ENCODE results near the gene PRPH2. TPM values are rescaled to one million over a fixed set of nuclear protein-coding genes. Genes with fewer than 3 reads are reported as not detected.

The PRPH2 gene
- total RNA-seq, 1 experiment from 2014 or later = not detected

DNA sequence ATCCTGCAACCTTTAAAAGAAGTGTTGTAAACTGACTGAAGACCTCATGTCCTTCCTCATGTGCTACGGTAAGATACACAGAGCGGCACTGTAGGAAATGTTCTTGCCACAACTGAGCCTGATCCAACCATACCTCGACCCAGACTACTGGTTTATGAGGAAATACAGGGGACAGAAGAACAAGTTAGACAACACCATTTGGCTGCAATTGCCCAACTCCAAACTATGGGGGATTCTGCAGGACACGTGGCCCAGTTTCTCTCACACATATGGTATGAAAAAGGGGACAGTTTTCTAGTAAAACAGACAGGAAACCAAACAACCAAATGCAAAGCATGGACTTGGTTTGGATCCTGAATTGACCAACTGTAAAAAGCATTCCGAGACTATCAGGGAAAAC lies 10.5 kb downstream of the PRPH2 start:
- ChIA-PET POLR2A (ENCODE audit: unreplicated experiment) (no interaction called here), CTCF (no interaction called here)
- Histone ChIP-seq H3K36me3 (ENCODE audit: low read depth) (no peaks in the 10 kb centered on the region), H4K20me1 (ENCODE audit: insufficient read depth) (no peaks in the 10 kb centered on the region), H3K79me2 (ENCODE audit: low read depth) (no peaks in the 10 kb centered on the region), H3K4me2 (no peak overlapping the region), H3K27ac (no peak overlapping the region), H2AFZ (no peak overlapping the region), H3K27me3 (ENCODE audit: insufficient read depth, low read depth) (no peaks in the 10 kb centered on the region), H3K4me3 (no peak overlapping the region), H3K4me1 (replicated peaks; ENCODE audit: insufficient read depth) (peaks cover 11% of the 10 kb centered on the region), H3K9me2 (ENCODE audit: insufficient read depth) (no peaks in the 10 kb centered on the region), H3K9me3 (ENCODE audit: insufficient read depth, low read depth) (peaks cover 5% of the 10 kb centered on the region; the same call in 1 of the 2 replicates), H3F3A (ENCODE audit: insufficient read depth, low read depth) (peaks cover 9% of the 10 kb centered on the region; the same call in 1 of the 2 replicates)
- TF ChIP-seq, protein P1, sequence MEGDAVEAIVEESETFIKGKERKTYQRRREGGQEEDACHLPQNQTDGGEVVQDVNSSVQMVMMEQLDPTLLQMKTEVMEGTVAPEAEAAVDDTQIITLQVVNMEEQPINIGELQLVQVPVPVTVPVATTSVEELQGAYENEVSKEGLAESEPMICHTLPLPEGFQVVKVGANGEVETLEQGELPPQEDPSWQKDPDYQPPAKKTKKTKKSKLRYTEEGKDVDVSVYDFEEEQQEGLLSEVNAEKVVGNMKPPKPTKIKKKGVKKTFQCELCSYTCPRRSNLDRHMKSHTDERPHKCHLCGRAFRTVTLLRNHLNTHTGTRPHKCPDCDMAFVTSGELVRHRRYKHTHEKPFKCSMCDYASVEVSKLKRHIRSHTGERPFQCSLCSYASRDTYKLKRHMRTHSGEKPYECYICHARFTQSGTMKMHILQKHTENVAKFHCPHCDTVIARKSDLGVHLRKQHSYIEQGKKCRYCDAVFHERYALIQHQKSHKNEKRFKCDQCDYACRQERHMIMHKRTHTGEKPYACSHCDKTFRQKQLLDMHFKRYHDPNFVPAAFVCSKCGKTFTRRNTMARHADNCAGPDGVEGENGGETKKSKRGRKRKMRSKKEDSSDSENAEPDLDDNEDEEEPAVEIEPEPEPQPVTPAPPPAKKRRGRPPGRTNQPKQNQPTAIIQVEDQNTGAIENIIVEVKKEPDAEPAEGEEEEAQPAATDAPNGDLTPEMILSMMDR (conservative IDR thresholded peaks at IDR 0.05) = no peak
- no peak for TF ChIP-seq EZH2 (IDR thresholded peaks at IDR 0.05; ENCODE audit: low read depth)
- intact Hi-C loops (cut with micrococcal nuclease; ENCODE audit: unreplicated experiment) = no loop called here
- no TSS peak for BruUV-seq (replicated peaks)
- no peak for DNase-seq

DNA sequence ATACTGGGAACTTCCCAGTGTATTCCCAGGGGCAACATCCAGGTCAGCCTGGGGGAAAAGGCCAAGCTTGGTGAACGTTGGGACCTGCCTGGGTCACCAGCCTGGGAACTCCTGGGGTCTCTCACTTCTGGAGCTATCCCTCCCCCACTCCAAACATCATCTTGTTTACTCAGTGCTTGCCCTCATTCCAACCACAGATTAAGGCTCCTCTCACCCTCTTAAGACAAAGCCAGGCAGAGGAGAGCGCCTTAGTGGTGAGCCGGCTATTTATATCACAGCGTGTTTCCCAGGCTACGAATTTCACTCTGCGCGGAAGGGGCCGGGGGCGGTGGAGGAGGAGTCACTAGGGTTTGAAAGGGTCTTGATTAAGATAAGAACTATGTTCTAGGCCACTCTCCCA lies 12.1 kb downstream of the PRPH2 start:
- intact Hi-C loops (cut with micrococcal nuclease; ENCODE audit: unreplicated experiment) = no loop called here
- H3K9me3 ChIP-seq (ENCODE audit: insufficient read depth, low read depth) = peaks cover 5% of the 10 kb centered on the region; the same call in 1 of the 2 replicates
- H3F3A ChIP-seq (ENCODE audit: insufficient read depth, low read depth) = peaks cover 9% of the 10 kb centered on the region; the same call in 1 of the 2 replicates
- no peak overlapping the region for H3K4me3 ChIP-seq
- H3K9me2 ChIP-seq (ENCODE audit: insufficient read depth) = no peaks in the 10 kb centered on the region
- POLR2A ChIA-PET (ENCODE audit: unreplicated experiment) = no interaction called here
- H3K36me3 ChIP-seq (ENCODE audit: low read depth) = no peaks in the 10 kb centered on the region
- no peak overlapping the region for H3K27ac ChIP-seq
- H2AFZ ChIP-seq = no peak overlapping the region
- BruUV-seq (replicated peaks) = no TSS peak
- no peaks in the 10 kb centered on the region for H3K79me2 ChIP-seq (ENCODE audit: low read depth)
- H3K4me2 ChIP-seq = no peak overlapping the region
- no peak for TF ChIP-seq EZH2 (IDR thresholded peaks at IDR 0.05; ENCODE audit: low read depth)
- TF ChIP-seq, protein P1 (conservative IDR thresholded peaks at IDR 0.05) = no peak
- DNase-seq = no peak
- H3K27me3 ChIP-seq (ENCODE audit: insufficient read depth, low read depth) = no peaks in the 10 kb centered on the region
- CTCF ChIA-PET = no interaction called here
- H4K20me1 ChIP-seq (ENCODE audit: insufficient read depth) = no peaks in the 10 kb centered on the region
- H3K4me1 ChIP-seq (replicated peaks; ENCODE audit: insufficient read depth) = peaks cover 11% of the 10 kb centered on the region

DNA sequence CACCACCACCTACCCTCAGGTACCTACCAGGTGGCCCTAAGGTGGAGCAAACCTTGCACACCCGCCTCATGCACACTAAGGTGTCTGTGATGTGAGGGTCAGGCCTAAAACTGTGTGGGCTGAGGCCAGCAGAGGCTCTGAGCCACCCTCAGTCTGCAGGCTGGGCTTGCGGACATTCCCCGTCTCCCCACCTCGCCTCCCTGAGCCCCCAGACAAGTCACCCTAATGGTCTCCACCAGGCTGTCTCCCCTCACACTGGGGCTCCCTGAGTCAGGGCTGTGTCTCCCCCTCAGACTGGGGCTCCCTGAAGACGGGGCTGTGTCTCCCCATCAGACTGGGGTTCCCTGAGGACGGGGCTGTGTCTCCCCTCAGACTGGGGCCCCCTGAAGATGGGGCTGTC lies 12.5 kb downstream of the PRPH2 start:
- DNase-seq = no peak
- Histone ChIP-seq H3K27me3 (ENCODE audit: insufficient read depth, low read depth) (no peaks in the 10 kb centered on the region), H3K9me2 (ENCODE audit: insufficient read depth) (no peaks in the 10 kb centered on the region), H4K20me1 (ENCODE audit: insufficient read depth) (no peaks in the 10 kb centered on the region), H3F3A (ENCODE audit: insufficient read depth, low read depth) (peaks cover 9% of the 10 kb centered on the region; the same call in 1 of the 2 replicates), H3K4me3 (no peak overlapping the region), H3K4me2 (no peak overlapping the region), H2AFZ (no peak overlapping the region), H3K79me2 (ENCODE audit: low read depth) (no peaks in the 10 kb centered on the region), H3K27ac (no peak overlapping the region), H3K36me3 (ENCODE audit: low read depth) (no peaks in the 10 kb centered on the region), H3K4me1 (replicated peaks; ENCODE audit: insufficient read depth) (peaks cover 11% of the 10 kb centered on the region), H3K9me3 (ENCODE audit: insufficient read depth, low read depth) (peaks cover 5% of the 10 kb centered on the region; the same call in 1 of the 2 replicates)
- intact Hi-C loops (cut with micrococcal nuclease; ENCODE audit: unreplicated experiment) = no loop called here
- ChIA-PET CTCF (no interaction called here), POLR2A (ENCODE audit: unreplicated experiment) (no interaction called here)
- no peak for TF ChIP-seq EZH2 (IDR thresholded peaks at IDR 0.05; ENCODE audit: low read depth)
- TF ChIP-seq, protein P1 (conservative IDR thresholded peaks at IDR 0.05) = no peak
- no TSS peak for BruUV-seq (replicated peaks)

Data from PC-9 (cell line).